ENCODE results near the gene NUP62. TPM values are rescaled to one million over a fixed set of nuclear protein-coding genes. Genes with fewer than 3 reads are reported as not detected.
"Not testable (repeated sequence)": the region's sequence is repeated elsewhere in the genome, so short reads cannot be mapped to it uniquely, and the experiment has no call there.

Gene NUP62
- total RNA-seq, 2 experiments from 2014 or later: 164 to 179 TPM

GRCh38 chr19:49957262-49957915, 28.1 kb upstream of the NUP62 start:
- H3K36me3 Mint-ChIP-seq: no peaks in the 10 kb centered on the region

DNA sequence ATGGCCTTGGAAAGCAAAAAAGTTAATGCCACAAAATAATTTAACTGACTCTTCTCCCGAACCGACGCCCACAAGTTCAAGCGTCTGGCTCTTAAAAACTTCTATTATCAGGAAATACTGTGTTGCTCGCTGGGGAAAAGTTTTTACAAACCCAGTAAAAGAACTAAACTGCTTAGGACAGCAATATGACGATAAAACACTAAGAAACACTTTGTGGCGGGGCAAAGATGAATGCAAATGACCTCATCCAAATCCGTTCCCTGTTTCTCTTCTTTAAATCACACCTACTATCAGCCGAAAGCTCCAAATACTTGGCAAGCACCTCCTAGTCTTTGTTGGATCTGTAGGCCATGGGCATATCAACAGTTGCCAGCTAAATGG, 26.8 kb upstream of the NUP62 start:
- Mint-ChIP-seq H3K36me3 (no peaks in the 10 kb centered on the region), H3K4me1 (peaks cover 10% of the 10 kb centered on the region), H3K27me3 (peaks cover 15% of the 10 kb centered on the region), H3K4me3 (no peak overlapping the region), H3K27ac (no peak overlapping the region), H3K9me3 (no peaks in the 10 kb centered on the region)
- DNase-seq: no peak

More at GRCh38 chr19:49957262-49957915, 28.1 kb upstream of the NUP62 start:
- no peak for DNase-seq
- no peak overlapping the region for H3K27ac Mint-ChIP-seq
- H3K4me1 Mint-ChIP-seq: peaks cover 10% of the 10 kb centered on the region
- H3K4me3 Mint-ChIP-seq: no peak overlapping the region
- H3K9me3 Mint-ChIP-seq: no peaks in the 10 kb centered on the region
- peaks cover 17% of the 10 kb centered on the region for H3K27me3 Mint-ChIP-seq

DNA sequence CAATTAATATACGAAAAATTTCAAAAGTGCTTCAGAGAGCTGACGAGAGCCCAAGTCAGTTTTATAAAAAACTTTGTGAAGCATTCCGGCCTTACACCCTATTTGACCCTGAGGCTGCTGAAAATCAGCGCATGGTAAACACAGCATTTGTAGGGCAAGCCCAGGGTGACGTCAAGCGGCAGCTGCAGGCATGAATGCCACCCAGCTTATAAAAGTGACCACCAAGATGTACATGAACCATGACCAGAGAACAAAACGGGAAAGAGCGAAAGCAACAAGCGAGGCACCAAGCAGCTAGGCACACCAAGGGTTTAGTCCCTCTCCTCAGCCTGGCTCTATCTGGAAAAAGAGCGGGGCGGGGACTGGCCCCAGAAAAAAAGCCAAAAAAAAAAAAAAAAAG, 25.6 kb upstream of the NUP62 start:
- H3K27me3 Mint-ChIP-seq: peaks cover 21% of the 10 kb centered on the region

GRCh38 chr19:49954092-49954829, 25.0 kb upstream of the NUP62 start:
- Mint-ChIP-seq H3K36me3 (no peaks in the 10 kb centered on the region), H3K4me1 (peaks cover 12% of the 10 kb centered on the region), H3K27me3 (peaks cover 23% of the 10 kb centered on the region), H3K27ac (no peak overlapping the region), H3K4me3 (no peak overlapping the region), H3K9me3 (no peaks in the 10 kb centered on the region)
- no peak for DNase-seq

More for the DNA sequence above, 25.6 kb upstream of the NUP62 start:
- H3K4me3 Mint-ChIP-seq: no peak overlapping the region
- no peak overlapping the region for H3K27ac Mint-ChIP-seq
- H3K9me3 Mint-ChIP-seq: no peaks in the 10 kb centered on the region
- DNase-seq: no peak
- peaks cover 12% of the 10 kb centered on the region for H3K4me1 Mint-ChIP-seq
- no peaks in the 10 kb centered on the region for H3K36me3 Mint-ChIP-seq

- Mint-ChIP-seq H3K4me1 (peaks cover 12% of the 10 kb centered on the region), H3K27me3 (peaks cover 23% of the 10 kb centered on the region), H3K36me3 (no peaks in the 10 kb centered on the region), H3K9me3 (no peaks in the 10 kb centered on the region), H3K27ac (no peak overlapping the region), H3K4me3 (no peak overlapping the region)
- DNase-seq: no peak
Observed at GRCh38 chr19:49953416-49953815, 24.1 kb upstream of the NUP62 start.

- H3K9me3 Mint-ChIP-seq: no peaks in the 10 kb centered on the region
- H3K27ac Mint-ChIP-seq: no peak overlapping the region
- H3K4me1 Mint-ChIP-seq: peaks cover 12% of the 10 kb centered on the region
- DNase-seq: no peak
- no peaks in the 10 kb centered on the region for H3K36me3 Mint-ChIP-seq
- peaks cover 24% of the 10 kb centered on the region for H3K27me3 Mint-ChIP-seq
- H3K4me3 Mint-ChIP-seq: no peak overlapping the region
Observed at GRCh38 chr19:49952906-49953305, 23.6 kb upstream of the NUP62 start.

GRCh38 chr19:49952479-49952836, 23.2 kb upstream of the NUP62 start:
- Mint-ChIP-seq H3K9me3 (no peaks in the 10 kb centered on the region), H3K27ac (no peak overlapping the region), H3K4me3 (no peak overlapping the region), H3K27me3 (peaks cover 26% of the 10 kb centered on the region), H3K4me1 (peaks cover 12% of the 10 kb centered on the region), H3K36me3 (no peaks in the 10 kb centered on the region)
- no peak for DNase-seq

DNA sequence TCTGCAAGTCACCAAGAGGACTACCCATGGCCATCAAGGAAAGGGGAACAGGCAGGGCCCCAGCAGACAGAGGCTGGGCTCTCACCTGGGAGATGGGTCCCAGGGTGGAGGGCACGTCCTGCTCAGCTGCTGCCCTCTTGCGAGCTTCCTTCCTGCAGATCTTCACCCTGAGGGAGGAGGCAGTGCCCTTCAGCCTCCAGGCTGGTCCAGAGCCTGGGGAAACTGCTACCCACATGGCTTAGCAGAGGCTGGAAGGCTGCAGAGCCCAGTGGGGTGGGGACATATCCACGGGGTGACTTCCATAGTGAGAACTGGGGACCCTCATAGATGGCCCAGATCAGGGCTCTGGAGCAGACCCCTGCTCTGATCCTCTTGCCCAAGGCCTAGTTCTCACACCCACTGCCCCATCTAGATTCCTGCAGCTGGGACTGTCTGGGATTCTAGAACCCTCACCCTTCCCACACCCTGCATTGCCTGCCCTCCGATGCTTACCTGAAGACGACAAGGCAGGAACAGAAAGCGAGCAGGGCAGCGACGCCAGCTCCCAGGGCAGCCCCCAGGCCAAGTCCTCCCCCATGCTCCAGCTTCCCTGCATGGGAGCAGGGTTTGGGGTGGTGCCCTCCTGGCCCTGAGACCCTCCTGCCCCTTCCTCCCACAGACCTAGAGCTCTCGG, 22.6 kb upstream of the NUP62 start:
- DNase-seq: no peak
- H3K4me1 Mint-ChIP-seq: peaks cover 12% of the 10 kb centered on the region
- no peak overlapping the region for H3K27ac Mint-ChIP-seq
- H3K9me3 Mint-ChIP-seq: no peaks in the 10 kb centered on the region
- H3K4me3 Mint-ChIP-seq: no peak overlapping the region
- H3K36me3 Mint-ChIP-seq: no peaks in the 10 kb centered on the region
- peaks cover 26% of the 10 kb centered on the region for H3K27me3 Mint-ChIP-seq

- no peak overlapping the region for H3K4me3 Mint-ChIP-seq
- peaks cover 12% of the 10 kb centered on the region for H3K4me1 Mint-ChIP-seq
- no peaks in the 10 kb centered on the region for H3K9me3 Mint-ChIP-seq
- peaks cover 26% of the 10 kb centered on the region for H3K27me3 Mint-ChIP-seq
- no peak for DNase-seq
- H3K36me3 Mint-ChIP-seq: no peaks in the 10 kb centered on the region
- H3K27ac Mint-ChIP-seq: no peak overlapping the region
Observed at GRCh38 chr19:49950956-49951526, 21.7 kb upstream of the NUP62 start.

DNA sequence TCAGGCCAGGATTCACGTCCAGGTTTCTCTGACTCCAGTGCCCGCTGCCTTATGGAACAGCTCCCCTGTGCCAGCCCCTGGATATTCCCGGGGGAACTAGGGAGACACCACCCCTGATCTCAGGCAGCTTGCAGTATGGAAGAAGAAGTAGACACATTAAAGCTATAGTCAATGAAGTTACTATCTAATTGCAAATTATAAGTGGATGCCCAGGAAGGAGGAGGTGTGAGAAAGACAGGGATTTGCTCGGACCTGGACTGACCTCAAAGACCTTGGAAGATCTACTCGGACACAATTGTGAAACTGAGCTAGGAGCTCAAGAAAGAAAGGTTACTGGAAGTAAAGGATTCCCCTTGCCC, 21.3 kb upstream of the NUP62 start:
- no peak for DNase-seq
- Mint-ChIP-seq H3K36me3 (no peaks in the 10 kb centered on the region), H3K4me3 (no peak overlapping the region), H3K9me3 (no peaks in the 10 kb centered on the region), H3K27me3 (peaks cover 26% of the 10 kb centered on the region), H3K27ac (no peak overlapping the region), H3K4me1 (peaks cover 12% of the 10 kb centered on the region)

GRCh38 chr19:49949742-49950589, 20.7 kb upstream of the NUP62 start:
- no peaks in the 10 kb centered on the region for H3K36me3 Mint-ChIP-seq
- no peak overlapping the region for H3K27ac Mint-ChIP-seq

DNA sequence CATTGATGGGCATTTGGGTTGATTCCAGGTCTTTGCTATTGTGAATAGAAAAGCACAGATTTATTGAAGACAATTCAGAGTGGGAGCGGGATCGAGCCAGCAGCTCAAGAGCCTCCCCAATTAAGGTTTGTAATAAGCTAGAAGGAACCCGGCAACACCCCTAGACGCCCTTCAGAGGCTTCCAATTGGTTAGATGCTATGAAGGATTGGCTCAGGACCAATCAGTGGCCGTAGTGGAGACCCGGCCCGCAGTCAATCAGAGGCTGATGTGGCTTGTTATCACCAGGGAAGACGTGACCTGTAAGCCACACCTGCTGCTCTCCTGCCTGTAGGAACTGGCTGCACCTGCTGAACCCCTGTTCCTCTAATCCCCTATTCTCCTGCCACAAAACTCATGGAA, 17.1 kb upstream of the NUP62 start:
- Mint-ChIP-seq H3K27ac (no peak overlapping the region), H3K9me3 (no peaks in the 10 kb centered on the region), H3K4me3 (no peak overlapping the region), H3K27me3 (peaks cover 23% of the 10 kb centered on the region), H3K36me3 (no peaks in the 10 kb centered on the region), H3K4me1 (peaks cover 11% of the 10 kb centered on the region)
- no peak for DNase-seq

More at GRCh38 chr19:49949742-49950589, 20.7 kb upstream of the NUP62 start:
- Mint-ChIP-seq H3K4me1 (peaks cover 12% of the 10 kb centered on the region), H3K27me3 (peaks cover 26% of the 10 kb centered on the region), H3K4me3 (no peak overlapping the region), H3K9me3 (no peaks in the 10 kb centered on the region)
- no peak for DNase-seq

- Mint-ChIP-seq H3K4me1 (peaks cover 16% of the 10 kb centered on the region), H3K27me3 (peaks cover 11% of the 10 kb centered on the region)
- H3K27ac Mint-ChIP-seq, H3K36me3 Mint-ChIP-seq, H3K9me3 Mint-ChIP-seq, DNase-seq, H3K4me3 Mint-ChIP-seq: not testable (repeated sequence)
Observed at GRCh38 chr19:49944567-49944966, 15.3 kb upstream of the NUP62 start.

- no peak for DNase-seq
- Mint-ChIP-seq H3K4me1 (peaks cover 16% of the 10 kb centered on the region), H3K36me3 (no peaks in the 10 kb centered on the region), H3K9me3 (no peaks in the 10 kb centered on the region), H3K27ac (no peak overlapping the region), H3K4me3 (no peak overlapping the region), H3K27me3 (peaks cover 8% of the 10 kb centered on the region)
Observed at GRCh38 chr19:49940482-49940791, 11.1 kb upstream of the NUP62 start.
